ENCODE data around the gene POFUT2.

DNA sequence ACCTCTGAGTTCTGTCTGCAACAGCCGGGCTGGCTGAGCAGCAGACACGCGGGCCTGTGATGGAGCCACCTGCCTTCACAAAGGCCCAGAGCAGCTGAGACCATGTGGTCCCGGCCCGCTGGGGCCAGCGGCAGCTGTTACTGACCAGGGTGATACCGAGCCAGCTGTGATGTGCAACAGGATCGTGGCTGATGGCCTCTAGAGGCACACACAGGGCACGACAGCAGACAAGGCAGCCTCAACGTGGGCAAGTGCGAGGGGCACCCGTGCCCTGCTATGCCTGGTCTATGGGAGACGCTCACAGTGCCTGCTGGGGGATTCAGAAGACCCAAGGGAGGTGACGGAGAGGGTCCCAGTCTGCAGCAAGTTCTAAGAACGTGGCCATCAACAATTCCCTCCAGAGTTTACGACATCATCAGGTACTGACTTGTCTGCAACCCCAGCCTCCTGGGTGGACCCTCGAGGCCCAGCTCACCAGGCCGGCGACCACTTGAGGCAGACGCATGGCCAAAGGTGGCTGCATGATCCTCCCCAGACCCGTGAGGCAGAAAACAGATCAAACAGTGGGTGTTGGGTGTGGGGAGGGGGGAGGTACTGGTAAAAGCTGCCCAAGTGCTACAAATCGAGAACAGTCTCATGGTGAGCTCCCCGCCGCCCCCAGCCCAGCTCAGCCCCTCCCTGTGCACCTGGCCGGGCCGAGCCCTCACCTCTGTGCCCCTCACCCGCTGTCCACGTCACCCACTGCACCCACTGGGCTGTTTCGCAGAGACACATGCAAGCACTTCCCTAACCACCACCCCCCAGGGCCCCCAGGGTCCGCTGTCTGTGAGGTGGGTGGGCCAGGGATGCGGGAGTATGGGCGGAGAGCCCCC, 6.0 kb downstream of the POFUT2 start:
- TF ChIP-seq, protein P1, sequence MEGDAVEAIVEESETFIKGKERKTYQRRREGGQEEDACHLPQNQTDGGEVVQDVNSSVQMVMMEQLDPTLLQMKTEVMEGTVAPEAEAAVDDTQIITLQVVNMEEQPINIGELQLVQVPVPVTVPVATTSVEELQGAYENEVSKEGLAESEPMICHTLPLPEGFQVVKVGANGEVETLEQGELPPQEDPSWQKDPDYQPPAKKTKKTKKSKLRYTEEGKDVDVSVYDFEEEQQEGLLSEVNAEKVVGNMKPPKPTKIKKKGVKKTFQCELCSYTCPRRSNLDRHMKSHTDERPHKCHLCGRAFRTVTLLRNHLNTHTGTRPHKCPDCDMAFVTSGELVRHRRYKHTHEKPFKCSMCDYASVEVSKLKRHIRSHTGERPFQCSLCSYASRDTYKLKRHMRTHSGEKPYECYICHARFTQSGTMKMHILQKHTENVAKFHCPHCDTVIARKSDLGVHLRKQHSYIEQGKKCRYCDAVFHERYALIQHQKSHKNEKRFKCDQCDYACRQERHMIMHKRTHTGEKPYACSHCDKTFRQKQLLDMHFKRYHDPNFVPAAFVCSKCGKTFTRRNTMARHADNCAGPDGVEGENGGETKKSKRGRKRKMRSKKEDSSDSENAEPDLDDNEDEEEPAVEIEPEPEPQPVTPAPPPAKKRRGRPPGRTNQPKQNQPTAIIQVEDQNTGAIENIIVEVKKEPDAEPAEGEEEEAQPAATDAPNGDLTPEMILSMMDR (IDR thresholded peaks at IDR 0.05): no peak
- TF ChIP-seq POLR2A (IDR thresholded peaks at IDR 0.05): no peak

All from adrenal gland (tissue), 5 donors.